HG02840 (cell line): ENCODE measurements around the gene SH3GL3.

Experiments
- ATAC-seq: cut with Tn5 transposase; IDR thresholded peaks from one replicate; pipeline ENCODE4 v1.9.1; 2021; ENCODE audit warnings: mild to moderate bottlenecking, moderate library complexity, moderate number of reproducible peaks; ENCODE audit not compliant: unreplicated experiment, low FRiP score

SH3GL3 gene

DNA sequence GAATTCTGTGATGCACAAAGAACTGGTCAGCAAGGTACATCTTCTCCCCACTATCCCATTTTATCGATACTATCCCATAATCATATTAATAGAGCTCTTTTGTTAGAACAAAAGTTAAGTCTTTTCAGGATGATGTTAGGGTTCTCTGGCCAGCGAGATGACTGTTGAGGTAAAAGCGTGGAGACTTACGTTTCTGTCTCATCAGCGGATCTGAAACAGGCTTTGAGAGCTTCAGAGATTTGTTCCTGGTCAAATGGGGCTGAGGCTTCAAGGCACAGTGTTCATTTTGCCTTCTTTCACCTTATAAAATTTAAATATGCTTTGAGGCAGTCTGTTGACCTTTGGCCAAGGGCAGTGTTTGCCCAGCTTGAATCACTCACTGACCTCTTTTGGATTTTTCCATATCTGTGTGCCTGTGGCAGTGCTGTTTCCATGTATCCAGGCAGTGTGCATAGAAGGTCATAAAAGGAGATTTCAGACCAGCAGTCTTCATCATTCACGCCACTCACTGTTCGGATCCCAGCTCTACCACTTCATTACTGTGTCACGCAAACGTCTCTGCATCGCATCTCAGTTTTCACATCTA, 209.9 kb downstream of the SH3GL3 start:
- ATAC-seq = no peak

DNA sequence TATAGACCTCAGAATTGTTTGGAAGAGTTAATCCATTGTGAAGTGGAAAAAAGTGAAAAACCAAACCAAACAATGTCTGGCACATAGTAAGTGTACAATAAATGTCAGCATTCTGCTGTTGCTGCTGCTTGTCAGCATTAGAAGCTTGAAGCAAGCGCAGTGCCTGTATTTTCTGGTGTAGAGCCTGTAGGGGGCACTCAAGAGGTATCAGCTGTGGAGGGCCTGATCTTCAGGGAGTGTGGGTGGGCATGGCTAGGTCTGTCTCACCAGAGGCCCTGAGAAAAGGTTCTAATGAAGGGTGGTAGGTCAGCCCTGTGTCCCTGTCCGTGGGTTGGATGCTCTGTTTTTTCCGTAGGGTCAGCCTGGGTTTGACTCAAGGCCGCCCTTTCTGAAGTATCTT, 210.4 kb downstream of the SH3GL3 start:
- ATAC-seq = no peak

DNA sequence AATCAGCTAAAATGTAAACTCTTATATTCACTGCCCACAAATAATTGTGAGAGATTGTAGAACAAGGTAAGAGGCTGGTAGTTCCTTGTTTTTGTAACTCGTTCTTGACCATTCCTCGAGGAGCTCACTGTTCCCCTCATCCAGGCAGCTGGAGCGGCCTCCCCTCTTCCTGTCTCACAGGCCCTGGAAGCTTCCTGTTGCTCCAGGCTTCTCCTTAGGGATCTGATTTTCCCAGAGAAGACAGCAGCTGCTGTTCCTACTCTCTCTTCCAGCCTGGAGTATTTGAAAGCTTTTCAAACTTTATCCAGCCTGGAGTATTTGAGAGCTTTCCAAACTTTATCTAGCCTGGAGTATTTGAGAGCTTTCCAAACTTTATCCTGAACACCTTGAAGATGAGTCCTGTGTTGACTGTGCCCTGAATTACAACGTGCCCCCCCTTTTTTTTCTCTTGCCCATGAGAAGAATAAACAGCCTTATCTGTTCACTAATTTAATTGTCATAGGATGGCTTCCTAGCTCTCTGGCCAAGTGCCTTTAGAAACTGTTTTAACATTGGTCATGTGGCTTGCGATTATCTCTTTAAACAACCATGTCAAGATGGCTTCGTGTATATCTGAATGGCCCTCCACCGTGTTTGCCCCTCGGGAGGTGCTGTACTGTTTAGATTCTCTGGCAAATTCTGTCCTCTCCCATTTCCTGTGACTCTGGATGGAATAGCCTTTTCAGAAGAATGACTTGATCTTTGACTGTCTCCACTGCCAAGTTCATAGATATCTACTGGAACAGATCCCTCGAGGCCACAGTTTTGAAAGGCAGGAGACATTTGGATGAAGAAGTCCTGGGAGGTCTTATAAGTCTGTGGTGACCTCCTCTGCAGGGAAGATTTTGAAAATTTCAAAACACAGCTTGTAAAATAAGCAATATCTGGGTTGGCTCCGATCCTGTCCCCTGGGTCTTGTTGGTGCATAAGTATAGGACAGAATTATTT, 211.6 kb downstream of the SH3GL3 start:
- ATAC-seq = no peak

DNA sequence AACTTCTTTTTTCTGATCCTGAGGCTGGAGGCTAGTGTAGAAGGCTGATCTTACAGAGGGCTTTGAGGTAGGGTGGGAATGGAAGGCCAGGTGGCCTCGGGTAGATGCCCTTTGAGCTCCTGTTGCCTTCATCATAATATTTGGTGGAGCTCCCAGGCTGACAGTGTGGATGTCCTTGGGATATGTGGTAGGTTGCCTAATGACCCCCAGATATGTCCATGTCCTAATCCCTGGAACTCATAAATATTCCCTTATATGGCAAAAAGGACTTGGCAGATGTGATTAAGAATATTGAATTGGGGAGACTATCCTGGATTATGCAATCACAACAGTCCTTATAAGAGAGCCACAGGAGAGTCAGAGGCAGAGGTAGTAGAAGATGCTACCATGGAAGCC, 212.3 kb downstream of the SH3GL3 start:
- no peak for ATAC-seq

DNA sequence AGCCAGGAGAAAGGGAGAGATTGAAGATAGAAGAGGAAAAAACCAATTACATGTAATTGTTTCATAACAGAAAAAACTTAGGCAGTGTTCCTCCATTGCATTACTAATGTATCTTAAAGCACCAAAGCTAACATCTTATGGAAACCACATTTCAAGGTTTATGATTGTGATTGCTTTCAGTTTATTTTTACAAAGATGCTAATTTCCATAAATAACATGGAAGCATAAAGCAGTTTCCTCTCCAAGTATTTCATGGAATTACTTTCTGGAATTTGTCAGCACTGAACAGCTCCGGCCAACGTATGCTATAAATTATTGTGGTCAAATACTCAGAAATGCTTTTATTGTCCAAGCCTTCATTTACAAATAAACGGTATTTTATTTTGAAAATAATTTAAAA, 218.3 kb downstream of the SH3GL3 start:
- no peak for ATAC-seq
